ENCODE results near the gene NOS3.

GRCh38 chr7:150957133-150958020 is 33.4 kb upstream of the NOS3 start:
- no peak for TF ChIP-seq POLR2AphosphoS5 (IDR thresholded peaks at IDR 0.05; ENCODE audit: low read depth, low read length)
- TF ChIP-seq CTCF (IDR thresholded peaks at IDR 0.05), result no peak
- no peak for TF ChIP-seq GABPA (IDR thresholded peaks at IDR 0.05; ENCODE audit: low read depth)
- no peak for TF ChIP-seq ZBTB33 (IDR thresholded peaks at IDR 0.05; ENCODE audit: borderline replicate concordance, low read depth)
- TF ChIP-seq TAF1 (IDR thresholded peaks at IDR 0.05; ENCODE audit: borderline replicate concordance, low read depth, low read length), result no peak
- peak; percentile 96 for TF ChIP-seq RCOR1 (IDR thresholded peaks at IDR 0.05; ENCODE audit: low read length)
- no peak; the same call in 1 of the 2 replicates for TF ChIP-seq MXI1 (IDR thresholded peaks at IDR 0.05; ENCODE audit: low read depth, low read length)
- no peak for TF ChIP-seq GATA2 (CRISPR knock-in tag; IDR thresholded peaks at IDR 0.05)
- no peak for TF ChIP-seq EZH2phosphoT487 (IDR thresholded peaks at IDR 0.05; ENCODE audit: borderline replicate concordance, low read depth)
- no peak for TF ChIP-seq FOSL2 (IDR thresholded peaks at IDR 0.05; ENCODE audit: borderline replicate concordance, low read depth)
